ENCODE results near the gene OR10K1.

OR10K1 gene

GRCh38 chr1:158516966-158517365, 55.3 kb downstream of the OR10K1 start:
- DNase-seq (ENCODE audit: low read depth in 4 of 4, low spot score in 1 of 4), result no peak
